GM12878 (cell line): ENCODE data around the gene BICD1. TPM values are rescaled to one million over a fixed set of nuclear protein-coding genes. Genes with fewer than 3 reads are reported as not detected.

Experiments
- ATAC-seq: fragments of 200-7000 bp; cut with Tn5 transposase; 3 replicates; pipeline ENCODE4 v1.9.1; 2020; ENCODE audit warnings: mild to moderate bottlenecking, moderate library complexity
- BruUV-seq: library from RNA; stranded (reverse); fragments of 400-500 nt; replicated peaks from 2 replicates; lab custom pipeline; 2021; lab: Mats Ljungman, UMichigan
- CTCF ChIA-PET: fragments of 300-600 bp; sonication (Branson Sonifier 250); formaldehyde crosslinking; extraction: SDS; loops from one replicate; lab custom pipeline; 2021; ENCODE audit warnings: inconsistent platforms; lab: Yijun Ruan, JAX
- POLR2A ChIA-PET: fragments of 350-600 bp; formaldehyde crosslinking; extraction: SDS; loops from one replicate; lab custom pipeline; 2021; ENCODE audit warnings: inconsistent platforms; lab: Charles Lee
- RAD21 ChIA-PET: fragments of 300-600 bp; sonication (Branson Sonifier 250); formaldehyde crosslinking; loops from one replicate; lab custom pipeline; 2023; ENCODE audit warnings: antibody characterized with exemption; ENCODE audit not compliant: unreplicated experiment; lab: Charles Lee
- SMC1A ChIA-PET: fragments of 300-600 bp; sonication (Branson Sonifier 250); formaldehyde crosslinking; loops from one replicate; lab custom pipeline; 2023; ENCODE audit not compliant: unreplicated experiment, uncharacterized antibody; lab: Charles Lee
- DNase-seq: peaks from one replicate; pipeline ENCODE4 v3.0.0-alpha.2; 2011; ENCODE audit warnings: low read depth, low spot score
- FAIRE-seq: peaks from 3 replicates; lab custom pipeline; 2011; peaks lifted over from hg19 to GRCh38; lab: Jason Lieb, UNC
- H2AFZ ChIP-seq: 2 replicates; pipeline ENCODE4 v1.6.0; 2011; ENCODE audit warnings: low read depth, low read length, control low read depth; ENCODE audit not compliant: control insufficient read depth
- H3K27ac ChIP-seq: 2 replicates; pipeline ENCODE4 v1.5.1; 2011; ENCODE audit warnings: control low read depth; ENCODE audit not compliant: control insufficient read depth, insufficient read depth
- H3K27me3 ChIP-seq, 2 experiments: replicated peaks in 1 of 2; 2 replicates each; pipeline versions ENCODE4 v1.6.0 to v1.6.1; 2011; ENCODE audit warnings: low read length in 1 of 2; ENCODE audit not compliant: control insufficient read depth in 2 of 2, insufficient read depth in 2 of 2
- H3K36me3 ChIP-seq, 2 experiments: 2 replicates each; pipeline ENCODE4 v1.5.1; 2011; ENCODE audit warnings: low read length in 1 of 2; ENCODE audit not compliant: control insufficient read depth in 2 of 2, insufficient read depth in 2 of 2
- H3K4me1 ChIP-seq: 2 replicates; pipeline ENCODE4 v1.6.1; 2011; ENCODE audit warnings: mild to moderate bottlenecking, low read length, moderate library complexity, mixed read lengths; ENCODE audit not compliant: control insufficient read depth, insufficient read depth
- H3K4me2 ChIP-seq: 2 replicates; pipeline ENCODE4 v1.6.0; 2011; ENCODE audit warnings: control low read depth; ENCODE audit not compliant: control insufficient read depth, insufficient read depth
- H3K4me3 ChIP-seq: fragments of 200-600 bp; sonication (generic); 2 replicates; pipeline ENCODE4 v1.5.1; 2016
- H3K79me2 ChIP-seq: 2 replicates; pipeline ENCODE4 v1.6.0; 2011; ENCODE audit warnings: low read length; ENCODE audit not compliant: control insufficient read depth, insufficient read depth
- H3K9ac ChIP-seq: 2 replicates; pipeline ENCODE4 v1.8.0; 2011; ENCODE audit warnings: low read length, control low read depth, mixed read lengths; ENCODE audit not compliant: control insufficient read depth, insufficient read depth
- H3K9me3 ChIP-seq: replicated peaks from 3 replicates; pipeline ENCODE4 v1.5.1; 2011; ENCODE audit warnings: mild to moderate bottlenecking, low read length; ENCODE audit not compliant: control insufficient read depth, insufficient read depth
- H4K20me1 ChIP-seq: 2 replicates; pipeline ENCODE4 v1.6.0; 2011; ENCODE audit not compliant: control insufficient read depth, insufficient read depth
- ATF2 ChIP-seq: IDR thresholded peaks from 2 replicates; pipeline ENCODE4 v1.6.1; 2012; ENCODE audit warnings: low read length, inconsistent platforms
- CBFB ChIP-seq: IDR thresholded peaks from 2 replicates; pipeline ENCODE4 v1.6.1; 2016; ENCODE audit warnings: antibody characterized with exemption, low read depth
- CREM ChIP-seq: IDR thresholded peaks from 2 replicates; pipeline ENCODE4 v1.6.1; 2014; ENCODE audit warnings: antibody characterized with exemption, low read depth
- ELK1 ChIP-seq: IDR thresholded peaks from 2 replicates; pipeline ENCODE4 v1.6.1; 2012; ENCODE audit warnings: low read depth, low read length, improper control_type of control experiment
- HDGF ChIP-seq: fragments of 450-650 bp; IDR thresholded peaks from 2 replicates; pipeline ENCODE4 v1.6.1; 2016; ENCODE audit warnings: antibody characterized with exemption
- LARP7 ChIP-seq: fragments of 450-650 bp; IDR thresholded peaks from 2 replicates; pipeline ENCODE4 v1.6.1; 2017; ENCODE audit warnings: mild to moderate bottlenecking
- MAX ChIP-seq: IDR thresholded peaks from 2 replicates; pipeline ENCODE4 v1.6.1; 2012; ENCODE audit warnings: low read depth, low read length, improper control_type of control experiment
- MEF2B ChIP-seq: fragments of 450-650 bp; IDR thresholded peaks from 2 replicates; pipeline ENCODE4 v1.6.1; 2018; ENCODE audit warnings: mild to moderate bottlenecking, moderate library complexity; ENCODE audit not compliant: partially characterized antibody, poor library complexity, severe bottlenecking
- MTA3 ChIP-seq: IDR thresholded peaks from 2 replicates; pipeline ENCODE4 v1.6.1; 2012; ENCODE audit warnings: low read length, inconsistent platforms, borderline replicate concordance
- MYC ChIP-seq: IDR thresholded peaks from 2 replicates; pipeline ENCODE4 v1.6.1; 2011; ENCODE audit warnings: mild to moderate bottlenecking, low read length, moderate library complexity, inconsistent platforms; ENCODE audit not compliant: insufficient read depth, insufficient replicate concordance, insufficient read length, severe bottlenecking
- NR2C1 ChIP-seq: fragments of 450-650 bp; IDR thresholded peaks from 2 replicates; pipeline ENCODE4 v1.6.1; 2017; ENCODE audit warnings: antibody characterized with exemption, mild to moderate bottlenecking, moderate library complexity
- PBX3 ChIP-seq: IDR thresholded peaks from 2 replicates; pipeline ENCODE4 v1.6.1; 2011; ENCODE audit warnings: mild to moderate bottlenecking, low read depth, low read length, moderate library complexity; ENCODE audit not compliant: insufficient replicate concordance
- PML ChIP-seq: IDR thresholded peaks from 2 replicates; pipeline ENCODE4 v1.6.1; 2012; ENCODE audit warnings: low read length, inconsistent platforms
- SP1 ChIP-seq: IDR thresholded peaks from one replicate; pipeline ENCODE4 v1.6.1; 2011; ENCODE audit warnings: low read depth, low read length
- SUZ12 ChIP-seq: fragments of 200-600 bp; sonication (generic); IDR thresholded peaks from one replicate; pipeline ENCODE4 v1.6.1; 2018; ENCODE audit warnings: antibody characterized with exemption, mild to moderate bottlenecking; ENCODE audit not compliant: unreplicated experiment
- YBX1 ChIP-seq: fragments of 450-650 bp; IDR thresholded peaks from 2 replicates; pipeline ENCODE4 v1.6.1; 2016; ENCODE audit warnings: antibody characterized with exemption
- ZNF24 ChIP-seq: fragments of 450-650 bp; IDR thresholded peaks from 2 replicates; pipeline ENCODE4 v1.6.1; 2017; ENCODE audit warnings: antibody characterized with exemption, mild to moderate bottlenecking
- WGBS: methylation state at CpG from one replicate; pipeline ENCODE4 v1.1.6; 2016; ENCODE audit warnings: low lambda C conversion rate; ENCODE audit not compliant: insufficient replicate concordance, insufficient coverage; ENCODE audit errors: missing lambda C conversion rate; 5-methylcytosine and 5-hydroxymethylcytosine counted together
- in situ Hi-C: fragments of 300-500 bp; cut with MboI; formaldehyde crosslinking; loops from 9 replicates; pipeline ENCODE4 v1.14.3; 2018; ENCODE audit warnings: mixed read lengths
- intact Hi-C: fragments of 100-400 bp; cut with micrococcal nuclease; formaldehyde crosslinking; loops from one replicate; pipeline ENCODE4 v1.14.2; 2022; ENCODE audit not compliant: unreplicated experiment
- polyA plus RNA-seq, 11 experiments: library from polyadenylated mRNA; depleted of rRNA in 4 of 11; unstranded in 6 of 11; stranded (reverse) in 5 of 11; fragments of >200 nt; fragmentation: Nextera tagmentation in 4 of 11; fragmentation: Illumina TruSeq in 1 of 11; extraction: Ambion mirVana in 4 of 11; extraction: Trizol in 1 of 11; gene quantifications; 1 replicate in 1 of 11; 2 replicates in 10 of 11; pipeline versions ENCODE4 v1.2.1 to v1.2.3, GENCODE V29; 2011 to 2016; ENCODE audit warnings: inconsistent platforms in 2 of 11, missing spikeins in 2 of 11, low read depth in 1 of 11
- total RNA-seq, 4 experiments: library from RNA; depleted of rRNA in 3 of 4; stranded (reverse); fragments of >200 nt in 3 of 4; fragmentation: Illumina TruSeq in 1 of 4; extraction: Trizol in 1 of 4; gene quantifications; 2 replicates each; pipeline versions ENCODE4 v1.2.1 to v1.2.3, GENCODE V29; 2013 to 2021

Gene BICD1
- total and polyA plus RNA-seq, 10 of the 15 experiments (the other 5 are each of a cell fraction or from before 2014, with no cell fraction given) = 4.7 to 32.5 (median 14.4) TPM

GRCh38 chr12:32179011-32179395 lies 72.4 kb downstream of the BICD1 start (continued):
- TF ChIP-seq MTA3 (no peak), MEF2B (no peak), YBX1 (no peak), LARP7 (no peak), SUZ12 (no peak), ELK1 (no peak)

- 82% methylated on average over 1 of the region's 1 CpG for WGBS
- FAIRE-seq (no peak), DNase-seq (no peak), ATAC-seq (no peak)
- CTCF ChIA-PET = interaction anchor here (0.6 to 1.3 kb wide), 2 partner anchors 36 to 121 kb away, joined by 3 read pairs; no protein-coding TSS in a partner anchor
- Histone ChIP-seq H3K4me2 (no peak overlapping the region), H3K9me3 (no peaks in the 10 kb centered on the region), H4K20me1 (no peaks in the 10 kb centered on the region), H3K4me3 (no peak overlapping the region), H2AFZ (no peak overlapping the region), H3K9ac (no peak overlapping the region), H3K36me3 (no peaks in the 10 kb centered on the region), H3K4me1 (no peaks in the 10 kb centered on the region), H3K79me2 (no peaks in the 10 kb centered on the region), H3K27ac (no peak overlapping the region), H3K27me3 (no peaks in the 10 kb centered on the region)
- RAD21 ChIA-PET = no interaction called here
- POLR2A ChIA-PET = no interaction called here
- intact Hi-C loops (no loop called here), in situ Hi-C loops (no loop called here)
- SMC1A ChIA-PET = interaction anchor here (0.9 kb wide), 1 partner anchor 27 kb away, joined by 4 read pairs; no protein-coding TSS in a partner anchor
- BruUV-seq = no TSS peak
- TF ChIP-seq SP1 (no peak), CREM (no peak), MAX (no peak), HDGF (no peak), ZNF24 (no peak), CBFB (no peak), PBX3 (no peak), NR2C1 (no peak), MEF2B (no peak), PML (no peak), MYC (no peak), ATF2 (no peak)
These were observed 75.0 kb downstream of the BICD1 start for GRCh38 chr12:32181498-32182175.
